Omental fat pad (tissue), 4 donors: Measurements from ENCODE around the gene DYNLRB1. TPM values are rescaled to one million over a fixed set of nuclear protein-coding genes. Genes with fewer than 3 reads are reported as not detected.
"Not testable (repeated sequence)": the region's sequence is repeated elsewhere in the genome, so short reads cannot be mapped to it uniquely, and the experiment has no call there.

ENCODE experiments used
- ATAC-seq: fragments of 150-250 bp; one replicate; pipeline ENCODE4 v1.9.1; 2016; ENCODE audit warnings: mild to moderate bottlenecking, moderate library complexity; ENCODE audit not compliant: low FRiP score
- DNase-seq: peaks from one replicate; pipeline ENCODE4 v3.0.0-alpha.2; 2019; ENCODE audit warnings: low spot score
- total RNA-seq, 4 donors: library from RNA; depleted of rRNA; stranded (reverse); fragments of >200 nt; gene quantifications; one replicate each; pipeline ENCODE4 v1.1.0, GENCODE V29; 2016
- TF ChIP-seq, protein P1 (sequence below), 3 donors: fragments of 450-650 bp; IDR thresholded peaks; one replicate each; pipeline ENCODE4 v1.5.1; 2016 to 2017; ENCODE audit warnings: antibody characterized with exemption in 3 of 3, mild to moderate bottlenecking in 3 of 3, moderate library complexity in 2 of 3

The DYNLRB1 gene
- total RNA-seq, 4 donors from 2014 or later, result 83.0 to 121 (median 108) TPM

- ATAC-seq (no peak), DNase-seq (no peak)
- TF ChIP-seq, protein P1, sequence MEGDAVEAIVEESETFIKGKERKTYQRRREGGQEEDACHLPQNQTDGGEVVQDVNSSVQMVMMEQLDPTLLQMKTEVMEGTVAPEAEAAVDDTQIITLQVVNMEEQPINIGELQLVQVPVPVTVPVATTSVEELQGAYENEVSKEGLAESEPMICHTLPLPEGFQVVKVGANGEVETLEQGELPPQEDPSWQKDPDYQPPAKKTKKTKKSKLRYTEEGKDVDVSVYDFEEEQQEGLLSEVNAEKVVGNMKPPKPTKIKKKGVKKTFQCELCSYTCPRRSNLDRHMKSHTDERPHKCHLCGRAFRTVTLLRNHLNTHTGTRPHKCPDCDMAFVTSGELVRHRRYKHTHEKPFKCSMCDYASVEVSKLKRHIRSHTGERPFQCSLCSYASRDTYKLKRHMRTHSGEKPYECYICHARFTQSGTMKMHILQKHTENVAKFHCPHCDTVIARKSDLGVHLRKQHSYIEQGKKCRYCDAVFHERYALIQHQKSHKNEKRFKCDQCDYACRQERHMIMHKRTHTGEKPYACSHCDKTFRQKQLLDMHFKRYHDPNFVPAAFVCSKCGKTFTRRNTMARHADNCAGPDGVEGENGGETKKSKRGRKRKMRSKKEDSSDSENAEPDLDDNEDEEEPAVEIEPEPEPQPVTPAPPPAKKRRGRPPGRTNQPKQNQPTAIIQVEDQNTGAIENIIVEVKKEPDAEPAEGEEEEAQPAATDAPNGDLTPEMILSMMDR (IDR thresholded peaks at IDR 0.05), result no peak
Measured at GRCh38 chr20:34514897-34515483, 1.2 kb upstream of the DYNLRB1 start.

GRCh38 chr20:34515484-34516246 is 557 bp upstream of the DYNLRB1 start:
- DNase-seq (no peak), ATAC-seq (peak; percentile 45)
- TF ChIP-seq, protein P1 (IDR thresholded peaks at IDR 0.05), result no peak

DNA sequence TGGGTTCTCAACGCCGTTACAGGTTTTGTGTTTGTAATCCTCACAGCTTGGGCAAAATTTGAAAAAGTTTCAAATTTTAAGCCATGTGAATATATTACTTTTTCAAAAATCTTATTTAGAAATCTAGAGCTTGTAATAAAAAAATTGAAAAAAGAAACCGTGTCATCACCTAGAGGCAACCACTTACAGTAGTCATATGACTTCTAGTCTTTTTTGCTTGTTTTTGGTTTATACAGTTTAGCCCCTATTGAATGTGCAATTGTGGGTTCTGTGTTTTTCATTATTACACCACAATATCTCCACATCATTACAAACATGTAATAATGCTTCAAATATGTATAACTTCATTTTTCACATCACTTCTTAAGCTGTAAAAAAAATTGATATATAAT is 888 bp downstream of the DYNLRB1 start:
- no peak for DNase-seq
- ATAC-seq, result no peak
- TF ChIP-seq, protein P1 (IDR thresholded peaks at IDR 0.05), result no peak

GRCh38 chr20:34518863-34519262 is 2.6 kb downstream of the DYNLRB1 start:
- not testable (repeated sequence) for DNase-seq, ATAC-seq

DNA sequence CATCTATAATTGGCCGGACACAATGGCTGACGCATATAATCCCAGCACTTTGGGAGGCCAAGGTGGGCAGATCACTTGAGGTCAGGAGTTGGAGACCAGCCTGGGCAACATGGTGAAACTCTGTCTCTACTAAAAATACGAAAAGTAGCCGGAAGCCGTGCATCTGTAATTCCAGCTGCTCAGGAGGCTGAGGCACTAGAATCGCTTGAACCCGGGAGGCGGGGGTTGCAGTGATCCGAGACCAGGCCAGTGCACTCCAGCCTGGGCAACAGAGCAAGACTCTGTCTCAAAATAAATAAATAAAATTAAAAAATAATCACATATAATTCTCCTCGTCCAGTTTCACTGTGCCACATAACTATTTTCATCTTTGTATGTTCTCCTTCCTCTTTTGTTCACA is 3.6 kb downstream of the DYNLRB1 start:
- ATAC-seq, DNase-seq: not testable (repeated sequence)

- TF ChIP-seq, protein P1 (IDR thresholded peaks at IDR 0.05), result no peak
- no peak for DNase-seq
- no peak for ATAC-seq
Measured at GRCh38 chr20:34522969-34523871, 7.0 kb downstream of the DYNLRB1 start.

DNA sequence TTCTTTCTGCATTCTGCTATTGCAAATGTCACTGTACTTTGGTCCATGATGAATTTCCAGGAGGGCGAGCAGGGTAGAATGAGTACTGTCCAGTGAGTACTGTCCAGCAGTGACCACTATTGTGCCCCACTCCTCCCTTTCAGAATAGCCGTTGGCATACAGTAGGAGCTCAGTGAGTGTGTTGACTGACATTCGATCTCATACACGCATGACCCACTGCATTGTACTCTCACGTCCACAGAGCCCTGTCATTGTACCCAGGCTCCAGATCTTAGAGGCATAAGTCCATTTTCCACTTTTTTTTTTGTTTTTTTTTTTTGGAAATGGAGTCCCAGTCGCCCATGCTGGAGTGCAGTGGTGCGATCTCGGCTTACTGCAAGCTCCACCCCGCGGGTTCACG is 8.2 kb downstream of the DYNLRB1 start:
- TF ChIP-seq, protein P1 (IDR thresholded peaks at IDR 0.05), result no peak
- DNase-seq (no peak), ATAC-seq (no peak)
